Activated naive CD4-positive, alpha-beta T cell treated with anti-CD3 and anti-CD28 coated beads, Interleukin-2, amount 50 U/mL, for 16 hours (primary cell): Measurements from ENCODE around the gene GPR3.

Experiments used
- DNase-seq: peaks from one replicate; pipeline ENCODE4 v3.0.0-alpha.2; 2020

The GPR3 gene

GRCh38 chr1:27358928-27359313, 33.5 kb upstream of the GPR3 start:
- no peak for DNase-seq

DNA sequence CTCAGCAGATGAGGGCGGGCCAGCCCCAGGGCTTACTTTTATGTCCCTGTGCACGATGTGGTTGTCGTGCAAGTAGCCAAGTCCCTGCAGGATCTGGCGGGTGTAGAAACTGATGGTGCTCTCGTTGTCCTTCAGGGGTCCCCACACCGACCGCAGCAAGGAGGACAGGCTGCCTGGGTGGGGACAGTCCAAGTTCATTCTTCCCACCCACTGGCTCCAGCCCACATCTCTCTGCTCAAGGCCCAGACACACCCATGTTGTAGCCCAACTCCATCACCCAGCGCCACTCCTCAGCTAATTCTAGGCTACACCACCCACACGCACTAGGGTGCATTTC, 32.6 kb upstream of the GPR3 start:
- DNase-seq, result no peak

GRCh38 chr1:27360159-27361043, 32.0 kb upstream of the GPR3 start:
- DNase-seq, result peak; percentile 51

DNA sequence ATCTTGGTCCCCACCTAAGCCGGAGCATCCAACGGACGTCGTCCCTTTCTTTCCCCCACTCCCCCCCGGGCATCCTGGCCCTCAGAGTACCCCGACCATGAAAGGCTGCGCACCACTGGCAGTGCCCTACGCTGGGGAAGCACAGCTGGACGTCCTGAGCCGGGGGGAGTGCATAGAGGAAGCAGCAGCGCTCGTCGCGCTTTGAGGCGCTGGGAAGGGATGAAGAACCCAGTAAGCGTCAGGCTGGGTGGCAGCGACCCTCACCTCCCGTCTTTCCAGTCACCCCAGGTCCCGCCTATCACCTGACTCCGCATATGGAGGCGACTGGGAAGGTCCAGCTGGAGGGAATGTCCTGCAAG, 31.4 kb upstream of the GPR3 start:
- no peak for DNase-seq

DNA sequence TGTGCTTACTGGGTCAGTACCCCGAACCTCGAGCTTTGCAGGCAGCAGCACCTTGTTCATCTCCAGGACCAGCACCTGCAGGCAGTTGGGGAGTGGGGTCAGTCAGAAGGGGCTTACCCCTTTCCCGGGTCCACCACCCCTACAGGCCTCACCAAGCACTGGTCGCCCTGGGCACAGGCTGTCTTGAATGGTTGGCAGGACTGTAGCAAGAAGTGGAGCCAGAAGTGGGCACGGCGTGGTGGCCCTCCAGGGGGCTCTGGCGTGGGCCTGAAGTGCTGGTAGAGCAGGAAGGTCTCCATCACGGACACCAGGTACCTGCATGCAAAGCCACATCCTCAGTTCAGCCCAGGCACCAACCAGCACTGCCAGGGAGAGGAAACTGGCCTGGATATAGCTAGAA, 30.9 kb upstream of the GPR3 start:
- DNase-seq, result no peak

DNA sequence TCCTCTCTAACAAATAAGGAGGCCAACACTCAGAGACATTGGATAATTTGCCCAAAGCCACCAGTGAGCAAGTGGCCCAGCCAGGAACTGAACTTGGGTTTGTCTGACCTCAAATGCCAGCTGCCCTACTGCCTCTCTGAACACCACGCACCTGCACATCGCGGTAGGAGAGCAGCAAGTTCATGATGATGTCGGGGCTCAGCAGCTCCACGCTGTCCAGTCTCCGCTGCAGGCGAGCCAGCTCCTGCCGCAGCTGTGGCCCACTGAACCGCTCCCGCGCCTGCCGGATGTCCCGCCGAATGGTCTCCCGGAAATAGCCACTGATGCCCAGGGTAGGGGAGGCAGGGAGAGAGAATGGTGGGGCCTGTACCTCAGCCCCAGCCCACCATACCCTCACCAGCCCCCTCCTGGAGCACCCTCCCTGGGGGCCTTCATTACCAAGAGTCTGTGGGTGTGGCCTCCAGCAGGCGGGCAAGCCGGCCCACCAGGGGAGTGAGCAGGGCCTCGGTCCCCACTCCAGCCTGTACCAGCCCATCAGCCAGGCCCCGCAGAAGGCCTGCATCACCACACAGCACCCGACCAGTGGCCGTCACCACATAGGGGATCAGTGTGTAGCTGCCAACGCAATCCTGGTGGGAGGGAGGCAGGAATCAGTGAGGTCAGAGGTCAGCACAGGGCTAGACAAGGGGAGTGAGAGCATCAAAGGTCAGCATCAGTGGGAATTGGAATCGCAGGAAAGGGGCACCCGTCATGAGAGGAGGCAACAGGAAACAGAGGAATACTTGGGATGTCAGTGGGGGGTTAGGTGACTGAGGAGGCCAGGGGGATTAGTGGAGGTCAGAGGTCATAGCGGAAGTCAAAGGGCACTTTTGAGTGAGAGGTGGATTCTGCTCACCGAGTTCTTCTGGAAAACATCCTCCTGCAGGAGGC, 28.4 kb upstream of the GPR3 start:
- DNase-seq, result no peak

DNA sequence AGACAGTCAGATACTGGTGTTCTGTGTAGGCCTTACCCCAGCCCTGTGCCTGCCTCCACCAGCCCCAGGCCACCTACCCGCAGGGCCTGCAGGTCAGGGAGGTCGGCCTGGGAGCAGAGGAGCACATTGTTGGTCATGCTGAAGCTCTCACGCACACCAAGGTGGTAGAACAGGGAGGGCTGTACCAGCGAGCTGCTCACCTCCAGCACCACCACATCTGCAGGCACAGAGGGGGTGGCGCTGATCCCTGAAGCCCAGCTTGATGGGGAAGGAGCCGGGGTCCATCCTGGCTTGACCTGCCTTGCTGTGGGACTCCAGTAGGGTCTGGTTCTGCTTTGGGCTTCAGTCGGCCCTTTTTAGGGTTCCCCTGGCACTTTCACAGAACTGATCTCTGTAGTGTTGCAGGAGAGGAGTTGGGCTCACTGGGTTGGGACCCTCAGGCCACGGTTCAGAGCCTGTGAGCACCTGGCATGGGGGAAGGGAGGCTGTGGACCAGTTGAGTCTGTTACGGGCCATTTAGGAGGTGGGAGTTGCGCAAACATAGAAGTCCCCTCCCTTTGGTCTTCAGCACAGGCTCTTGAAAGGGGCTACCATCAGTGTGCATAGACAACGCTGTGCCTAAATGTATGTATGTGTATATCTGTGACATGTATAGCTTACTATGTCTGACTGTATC, 27.6 kb upstream of the GPR3 start:
- no peak for DNase-seq

- DNase-seq, result peak; percentile 70
Observed at GRCh38 chr1:27365372-27366112, 26.9 kb upstream of the GPR3 start.

DNA sequence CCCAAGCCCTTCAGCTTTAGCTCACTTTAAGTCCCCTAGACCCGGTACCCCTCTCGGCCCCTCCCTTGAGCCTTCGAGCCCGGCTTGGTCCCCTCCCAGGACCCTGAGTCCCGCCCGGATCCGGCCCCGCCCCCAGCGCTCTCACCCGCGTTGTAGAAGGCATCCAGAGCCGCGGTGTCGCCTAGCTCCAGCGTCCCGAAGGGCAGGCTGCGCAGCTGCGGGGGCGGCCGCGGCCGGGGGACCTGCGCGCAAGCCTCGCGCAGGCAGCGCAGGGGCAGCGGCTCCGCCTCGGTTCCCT, 26.4 kb upstream of the GPR3 start:
- peak; percentile 75 for DNase-seq

GRCh38 chr1:27366411-27367159, 25.8 kb upstream of the GPR3 start, which contains the start of gene MAP3K6:
Gene MAP3K6, minus strand, starts transcription at chr1:27366961. Its CDS starts 364 bp downstream, at chr1:27366597.
- DNase-seq, result peak; percentile 36

- DNase-seq, result no peak
Observed at GRCh38 chr1:27367160-27367650, 25.2 kb upstream of the GPR3 start.

DNA sequence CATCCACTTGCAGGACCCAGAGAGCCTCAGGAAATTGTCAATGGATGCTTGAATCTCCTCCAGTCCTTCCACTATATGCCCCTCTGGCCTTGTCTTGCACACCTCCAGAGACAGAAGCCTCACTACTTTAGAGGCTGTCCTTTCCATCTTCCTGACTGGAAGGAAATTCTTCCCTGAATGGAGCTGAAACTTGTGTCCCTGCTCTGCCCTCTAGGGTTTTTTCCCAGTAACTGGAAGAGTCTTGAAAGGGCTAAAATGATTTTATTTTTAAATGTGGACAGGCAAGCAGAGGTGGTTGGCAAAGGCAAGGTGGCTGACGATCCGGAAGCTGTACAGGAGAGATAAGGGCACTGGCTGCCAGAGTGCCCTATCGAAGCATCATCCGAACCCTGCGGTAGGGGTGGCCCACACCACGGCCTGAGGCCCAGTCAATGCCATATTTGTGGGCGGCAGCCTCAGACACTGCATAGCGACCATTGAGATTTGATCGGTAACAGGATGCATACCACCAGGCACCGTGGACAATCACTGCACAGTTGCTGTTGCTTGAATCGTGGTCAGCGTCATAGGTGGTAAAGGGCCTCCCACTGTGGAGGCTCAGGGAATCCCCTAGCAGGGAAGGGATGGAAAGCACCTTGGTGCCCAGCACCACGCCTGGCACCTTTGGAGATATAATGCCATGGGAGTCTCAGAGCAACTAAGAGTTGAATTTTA, 23.4 kb upstream of the GPR3 start:
- DNase-seq, result no peak

DNA sequence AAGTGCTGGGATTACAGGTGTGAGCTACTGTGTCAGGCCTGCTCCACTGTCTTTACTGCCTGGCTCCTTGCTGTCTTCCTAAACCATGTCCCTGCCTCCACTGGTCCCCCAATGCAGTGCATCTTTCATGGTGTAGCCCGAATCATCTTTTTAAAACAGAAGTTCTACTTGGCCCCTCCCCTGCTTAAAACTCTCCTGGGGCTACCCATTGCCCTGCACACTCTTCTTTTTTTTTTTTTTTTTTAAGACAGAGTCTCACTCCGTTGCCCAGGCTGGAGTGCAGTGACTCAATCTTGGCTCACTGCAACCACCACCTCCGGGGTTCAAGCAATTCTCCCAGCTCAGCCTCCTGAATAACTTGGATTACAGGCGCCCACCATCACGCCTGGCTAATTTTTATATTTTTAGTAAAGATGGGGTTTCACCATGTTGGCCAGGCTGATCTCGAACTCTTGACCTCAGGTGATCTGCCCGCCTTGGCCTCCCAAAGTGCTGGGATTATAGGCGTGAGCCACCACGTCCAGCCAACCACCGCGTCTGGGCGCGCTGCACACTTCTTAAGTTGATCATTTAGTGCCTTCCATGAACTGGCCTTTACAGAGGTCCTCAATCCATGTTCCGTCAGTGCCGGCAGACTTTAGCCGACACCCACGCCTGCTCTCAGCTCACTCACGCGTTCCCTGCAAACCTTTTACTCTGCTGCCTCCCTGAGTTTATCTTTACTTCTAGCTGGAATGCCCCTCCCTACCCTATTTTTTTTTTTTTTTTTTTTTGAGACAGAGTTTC, 20.2 kb upstream of the GPR3 start:
- no peak for DNase-seq

DNA sequence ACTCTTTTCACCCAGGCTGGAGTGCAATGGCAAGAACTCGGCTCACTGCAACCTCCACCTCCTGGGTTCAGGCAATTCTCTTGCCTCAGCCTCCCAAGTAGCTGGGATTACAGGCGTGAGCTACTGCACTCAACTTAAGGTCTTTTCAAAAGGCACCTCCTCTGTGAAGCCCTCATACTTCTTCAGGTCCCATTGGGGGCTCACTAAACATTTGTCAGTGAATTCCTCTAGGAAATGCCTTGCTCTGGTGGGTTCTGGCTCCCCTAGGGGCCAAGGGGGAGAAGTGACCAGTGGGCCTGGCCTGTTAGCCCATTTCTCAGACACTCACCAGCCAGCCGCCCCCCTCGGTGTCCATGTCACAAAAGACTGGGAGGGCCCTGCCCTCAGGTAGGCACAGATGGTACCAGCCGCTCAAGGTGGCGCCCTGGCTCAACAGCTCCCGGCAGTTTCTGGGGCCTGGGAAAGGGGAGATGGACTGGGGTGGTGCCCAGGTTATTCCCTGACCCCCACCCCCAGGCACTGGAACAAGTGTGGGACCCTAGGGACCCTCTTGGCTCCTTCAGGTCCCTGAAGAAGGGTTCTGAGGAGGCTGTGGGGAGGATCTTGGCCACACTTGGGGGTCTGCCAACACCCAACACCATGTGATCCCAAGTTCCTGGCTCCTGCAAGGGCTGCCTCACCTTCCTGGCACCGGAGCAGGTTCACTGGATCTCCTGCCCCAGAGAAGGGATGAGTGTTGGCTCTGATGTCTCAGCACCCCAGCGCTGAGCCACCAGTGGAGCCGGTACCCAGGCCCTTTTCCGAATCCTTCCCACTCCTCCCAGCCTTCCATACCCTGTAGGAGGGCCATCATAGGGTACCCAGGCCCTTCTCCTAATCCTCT, 19.4 kb upstream of the GPR3 start:
- DNase-seq, result no peak

DNA sequence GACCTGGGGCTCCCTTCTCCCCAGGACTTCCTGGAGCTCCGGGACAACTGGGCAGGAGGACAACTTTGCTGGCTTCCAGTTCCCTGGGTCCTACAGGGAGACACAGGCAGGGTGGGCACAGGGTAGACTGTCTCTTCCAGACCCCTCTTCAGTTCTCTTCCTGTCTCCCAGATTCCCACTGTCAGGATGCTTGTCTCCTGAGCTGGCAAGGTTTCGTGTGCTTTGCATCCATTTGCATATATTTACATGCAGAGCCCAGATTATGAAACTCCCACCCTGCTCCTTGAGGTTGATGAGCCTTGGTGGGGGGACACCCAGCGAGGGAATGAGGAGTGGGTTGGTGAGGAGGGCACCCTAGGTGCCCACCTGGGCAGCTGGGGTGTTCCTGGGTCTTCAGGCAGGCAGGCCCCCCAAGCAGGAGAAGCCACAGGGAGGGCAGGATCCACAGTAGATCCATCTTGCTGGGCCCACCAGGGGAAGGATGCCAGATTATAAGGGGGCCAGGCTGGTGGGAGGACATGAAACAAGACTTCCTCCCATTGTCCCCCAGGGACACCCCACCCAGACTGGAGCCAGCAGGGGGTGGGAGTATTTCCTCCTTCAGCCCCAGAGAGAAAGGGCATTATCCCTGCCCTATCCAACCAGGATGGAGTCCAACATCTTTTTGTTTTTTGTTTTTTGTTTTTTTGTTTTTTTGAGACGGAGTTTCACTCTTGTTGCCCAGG, 17.9 kb upstream of the GPR3 start, which contains the start of gene FCN3:
Gene FCN3 (minus strand): TSS at position 463 of the 725 bp plus-strand sequence. CDS start 6 bp downstream, at position 457.
- no peak for DNase-seq

- no peak for DNase-seq
Observed at GRCh38 chr1:27377760-27378495, 14.5 kb upstream of the GPR3 start.

GRCh38 chr1:27379564-27380122, 12.8 kb upstream of the GPR3 start:
- no peak for DNase-seq
